Nephron (organoid): Measurements from ENCODE around the gene VWF.

Experiments used
- H3K27ac Mint-ChIP-seq, 3 experiments: 2 replicates each; pipeline ENCODE4 v1.8.0; 2020; ENCODE audit warnings: mixed read lengths in 3 of 3, mild to moderate bottlenecking in 2 of 3, moderate library complexity in 1 of 3
- H3K27me3 Mint-ChIP-seq: 2 replicates; pipeline ENCODE4 v1.8.0; 2021; ENCODE audit warnings: low read depth, mild to moderate bottlenecking, moderate library complexity, mixed read lengths
- H3K36me3 Mint-ChIP-seq: 2 replicates; pipeline ENCODE4 v1.8.0; 2020; ENCODE audit warnings: low read depth, mixed read lengths
- H3K4me1 Mint-ChIP-seq: 2 replicates; pipeline ENCODE4 v1.8.0; 2020; ENCODE audit warnings: mixed read lengths
- H3K4me3 Mint-ChIP-seq, 3 experiments: 2 replicates each; pipeline ENCODE4 v1.8.0; 2020; ENCODE audit warnings: mild to moderate bottlenecking in 3 of 3, mixed read lengths in 3 of 3, moderate library complexity in 2 of 3
- H3K9me3 Mint-ChIP-seq: 2 replicates; pipeline ENCODE4 v1.8.0; 2020; ENCODE audit warnings: mixed read lengths
- TF ChIP-seq, protein P1 (sequence below), 3 experiments: fragments of 200-600 bp; sonication (generic); IDR thresholded peaks; one replicate each; pipeline ENCODE4 v1.5.0; 2021; ENCODE audit warnings: antibody characterized with exemption in 3 of 3; ENCODE audit not compliant: unreplicated experiment in 3 of 3

VWF gene

DNA sequence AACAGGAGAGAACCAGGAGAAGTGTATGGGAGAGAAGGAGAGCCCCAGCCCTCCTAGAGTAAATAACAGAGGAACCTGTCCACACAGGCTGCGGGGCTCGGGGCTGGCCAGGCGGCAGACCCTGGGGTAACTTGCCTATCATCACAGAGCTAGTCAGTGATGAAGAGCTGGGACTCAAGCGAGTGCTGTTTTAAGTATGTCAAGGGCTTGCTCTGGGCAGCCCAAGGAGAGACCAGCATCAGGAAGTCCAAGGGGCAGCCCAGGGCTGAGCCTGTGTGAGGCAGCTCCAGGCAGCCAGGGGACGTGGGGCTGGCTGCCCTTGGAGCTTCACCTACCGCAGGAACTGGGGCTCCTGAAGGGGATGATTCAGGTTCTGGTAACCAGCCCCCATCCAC lies 10.0 kb downstream of the VWF start:
- H3K9me3 Mint-ChIP-seq = peaks cover 5% of the 10 kb centered on the region

DNA sequence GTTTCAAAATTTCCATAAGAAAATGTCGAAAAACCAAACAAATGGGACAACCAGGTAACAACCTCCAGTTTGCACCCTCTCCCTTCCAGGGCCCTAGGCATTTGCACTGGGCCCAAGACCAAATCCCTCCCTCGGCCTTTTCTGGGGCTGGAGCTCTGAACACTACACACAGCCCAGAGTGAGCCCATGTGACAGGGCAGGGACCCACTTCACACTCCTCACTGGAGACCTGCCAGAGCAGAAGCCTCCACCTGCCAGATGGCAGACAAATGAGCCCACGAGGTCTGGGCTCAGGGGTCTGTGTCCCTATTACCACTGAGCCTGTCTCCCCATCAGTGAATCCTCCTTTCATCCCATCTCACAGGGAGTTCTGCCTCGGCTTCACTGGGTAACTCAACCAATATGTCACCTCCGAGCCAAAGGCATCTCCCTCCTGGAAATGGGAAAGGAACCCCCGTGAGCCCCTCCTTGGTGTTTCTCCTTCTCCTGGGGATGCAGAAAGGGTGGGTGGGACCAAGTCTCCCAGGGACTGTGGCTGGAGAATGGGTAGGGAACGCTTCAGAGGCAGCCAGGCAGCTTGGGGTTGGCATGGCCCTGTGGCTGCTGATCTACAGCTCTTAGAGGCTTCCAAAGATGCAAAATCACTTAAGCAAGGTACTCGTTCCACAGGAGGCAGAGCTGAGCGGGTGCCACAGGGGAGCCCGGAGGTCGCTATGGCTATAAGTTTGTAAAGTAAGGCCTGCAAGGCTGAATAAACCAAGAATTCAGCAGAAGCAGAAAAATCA lies 10.6 kb downstream of the VWF start:
- H3K4me3 Mint-ChIP-seq = no peak overlapping the region
- peaks cover 7% of the 10 kb centered on the region for H3K9me3 Mint-ChIP-seq
- no peaks in the 10 kb centered on the region for H3K36me3 Mint-ChIP-seq
- no peak overlapping the region for H3K27ac Mint-ChIP-seq
- no peaks in the 10 kb centered on the region for H3K4me1 Mint-ChIP-seq
- peaks cover 7% of the 10 kb centered on the region for H3K27me3 Mint-ChIP-seq
- TF ChIP-seq, protein P1, sequence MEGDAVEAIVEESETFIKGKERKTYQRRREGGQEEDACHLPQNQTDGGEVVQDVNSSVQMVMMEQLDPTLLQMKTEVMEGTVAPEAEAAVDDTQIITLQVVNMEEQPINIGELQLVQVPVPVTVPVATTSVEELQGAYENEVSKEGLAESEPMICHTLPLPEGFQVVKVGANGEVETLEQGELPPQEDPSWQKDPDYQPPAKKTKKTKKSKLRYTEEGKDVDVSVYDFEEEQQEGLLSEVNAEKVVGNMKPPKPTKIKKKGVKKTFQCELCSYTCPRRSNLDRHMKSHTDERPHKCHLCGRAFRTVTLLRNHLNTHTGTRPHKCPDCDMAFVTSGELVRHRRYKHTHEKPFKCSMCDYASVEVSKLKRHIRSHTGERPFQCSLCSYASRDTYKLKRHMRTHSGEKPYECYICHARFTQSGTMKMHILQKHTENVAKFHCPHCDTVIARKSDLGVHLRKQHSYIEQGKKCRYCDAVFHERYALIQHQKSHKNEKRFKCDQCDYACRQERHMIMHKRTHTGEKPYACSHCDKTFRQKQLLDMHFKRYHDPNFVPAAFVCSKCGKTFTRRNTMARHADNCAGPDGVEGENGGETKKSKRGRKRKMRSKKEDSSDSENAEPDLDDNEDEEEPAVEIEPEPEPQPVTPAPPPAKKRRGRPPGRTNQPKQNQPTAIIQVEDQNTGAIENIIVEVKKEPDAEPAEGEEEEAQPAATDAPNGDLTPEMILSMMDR (IDR thresholded peaks at IDR 0.05; ENCODE audit: unreplicated experiment in 3 of 3) = no peak

More for the DNA sequence above, 10.0 kb downstream of the VWF start:
- Mint-ChIP-seq H3K27me3 (peaks cover 7% of the 10 kb centered on the region), H3K4me1 (no peaks in the 10 kb centered on the region), H3K27ac (no peak overlapping the region), H3K4me3 (no peak overlapping the region), H3K36me3 (no peaks in the 10 kb centered on the region)
- TF ChIP-seq, protein P1 (IDR thresholded peaks at IDR 0.05; ENCODE audit: unreplicated experiment in 3 of 3) = no peak

DNA sequence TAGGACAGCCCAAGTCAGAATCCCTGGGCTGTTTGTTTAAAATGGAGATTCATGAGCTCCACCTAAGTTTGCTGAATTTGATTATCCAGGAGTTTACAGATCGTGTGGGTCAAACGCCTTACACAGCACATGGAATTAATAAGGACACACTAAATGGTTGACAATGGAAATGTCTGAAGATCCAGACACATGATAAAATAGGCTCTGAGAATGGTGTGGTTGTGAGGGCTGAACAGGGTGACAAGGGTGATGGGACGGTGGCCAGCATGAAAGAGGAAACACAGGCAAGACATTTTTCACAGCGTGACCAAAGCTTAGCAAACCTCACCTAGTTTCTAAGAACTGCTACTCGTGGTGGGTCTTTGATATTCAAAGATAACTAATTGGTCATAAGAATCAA lies 12.5 kb downstream of the VWF start:
- Mint-ChIP-seq H3K9me3 (peaks cover 7% of the 10 kb centered on the region), H3K4me3 (no peak overlapping the region), H3K27ac (no peak overlapping the region)

DNA sequence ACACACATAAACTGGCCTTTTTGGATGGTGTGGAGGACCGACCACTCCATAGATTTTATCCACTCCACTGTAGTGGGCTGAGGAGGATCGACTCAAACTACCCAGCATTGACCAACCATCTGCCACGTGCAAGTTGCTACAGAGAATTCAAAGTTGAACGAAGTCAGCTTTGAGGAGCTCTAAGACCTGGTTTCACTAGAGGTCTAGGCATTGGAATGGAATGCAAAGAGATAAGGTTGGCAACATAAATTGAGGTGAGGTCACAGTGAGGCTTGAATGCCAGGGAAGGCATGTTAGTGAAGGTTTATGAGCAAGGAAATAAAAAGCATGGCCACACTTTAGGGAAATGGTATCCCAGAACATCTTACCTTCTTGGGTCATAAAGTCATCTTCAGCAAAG lies 14.5 kb downstream of the VWF start:
- no peak overlapping the region for H3K27ac Mint-ChIP-seq
- TF ChIP-seq, protein P1 (IDR thresholded peaks at IDR 0.05; ENCODE audit: unreplicated experiment in 3 of 3) = no peak
- peaks cover 7% of the 10 kb centered on the region for H3K9me3 Mint-ChIP-seq
- H3K4me1 Mint-ChIP-seq = no peaks in the 10 kb centered on the region
- no peak overlapping the region for H3K4me3 Mint-ChIP-seq
- H3K27me3 Mint-ChIP-seq = peaks cover 7% of the 10 kb centered on the region
- no peaks in the 10 kb centered on the region for H3K36me3 Mint-ChIP-seq

More for the DNA sequence above, 12.5 kb downstream of the VWF start:
- H3K27me3 Mint-ChIP-seq = peaks cover 7% of the 10 kb centered on the region
- TF ChIP-seq, protein P1 (IDR thresholded peaks at IDR 0.05; ENCODE audit: unreplicated experiment in 3 of 3) = no peak
- no peaks in the 10 kb centered on the region for H3K4me1 Mint-ChIP-seq
- no peaks in the 10 kb centered on the region for H3K36me3 Mint-ChIP-seq

DNA sequence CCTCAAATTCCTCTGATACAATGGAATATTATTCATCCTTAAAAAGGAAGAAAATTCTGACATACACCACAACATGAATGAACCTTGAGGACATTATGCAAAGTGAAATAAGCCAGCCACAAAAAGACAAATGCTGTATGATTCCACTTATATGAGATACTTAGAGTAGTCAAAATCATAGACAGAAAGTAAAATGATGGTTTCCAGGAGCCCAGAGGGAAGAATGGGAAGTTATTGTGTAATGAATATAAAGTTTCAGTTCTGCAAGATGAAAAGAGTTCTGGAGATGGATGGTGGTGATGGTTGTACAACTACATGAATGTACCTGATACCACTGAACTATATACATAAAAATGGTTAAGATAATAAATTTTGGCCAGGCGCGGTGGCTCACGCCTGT lies 18.3 kb downstream of the VWF start:
- H3K4me3 Mint-ChIP-seq = no peak overlapping the region
- H3K27ac Mint-ChIP-seq = no peak overlapping the region
- H3K27me3 Mint-ChIP-seq = no peaks in the 10 kb centered on the region
- H3K4me1 Mint-ChIP-seq = no peaks in the 10 kb centered on the region
- TF ChIP-seq, protein P1 (IDR thresholded peaks at IDR 0.05; ENCODE audit: unreplicated experiment in 3 of 3) = no peak
- H3K36me3 Mint-ChIP-seq = no peaks in the 10 kb centered on the region
- peaks cover 8% of the 10 kb centered on the region for H3K9me3 Mint-ChIP-seq

DNA sequence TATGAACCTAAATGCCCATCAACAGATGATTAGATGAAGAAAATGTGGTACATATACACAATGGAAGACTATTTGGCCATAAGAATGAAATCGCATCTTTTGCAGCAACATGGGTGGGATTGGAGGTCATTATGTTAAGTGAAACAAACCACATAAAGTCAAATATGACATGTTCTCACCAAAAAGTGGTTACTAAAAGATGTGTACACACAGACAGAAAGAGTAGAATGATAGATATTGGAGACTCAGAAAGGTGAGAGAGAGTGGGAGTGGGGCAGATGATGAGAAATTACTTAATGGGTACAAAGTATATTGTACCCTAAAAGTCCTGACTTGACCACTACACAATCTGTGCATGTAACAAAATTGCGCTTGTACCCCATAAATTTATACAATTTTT lies 19.6 kb downstream of the VWF start:
- Mint-ChIP-seq H3K36me3 (no peaks in the 10 kb centered on the region), H3K4me3 (no peak overlapping the region), H3K9me3 (peaks cover 7% of the 10 kb centered on the region), H3K27ac (no peak overlapping the region), H3K27me3 (no peaks in the 10 kb centered on the region), H3K4me1 (no peaks in the 10 kb centered on the region)
- TF ChIP-seq, protein P1 (IDR thresholded peaks at IDR 0.05; ENCODE audit: unreplicated experiment in 3 of 3) = no peak
